GM21717 (cell line): ENCODE data around the gene AFAP1L2.

ENCODE experiments used
- ATAC-seq: cut with Tn5 transposase; IDR thresholded peaks from one replicate; pipeline ENCODE4 v1.9.1; 2021; ENCODE audit warnings: mild to moderate bottlenecking, moderate library complexity; ENCODE audit not compliant: unreplicated experiment

AFAP1L2 gene

DNA sequence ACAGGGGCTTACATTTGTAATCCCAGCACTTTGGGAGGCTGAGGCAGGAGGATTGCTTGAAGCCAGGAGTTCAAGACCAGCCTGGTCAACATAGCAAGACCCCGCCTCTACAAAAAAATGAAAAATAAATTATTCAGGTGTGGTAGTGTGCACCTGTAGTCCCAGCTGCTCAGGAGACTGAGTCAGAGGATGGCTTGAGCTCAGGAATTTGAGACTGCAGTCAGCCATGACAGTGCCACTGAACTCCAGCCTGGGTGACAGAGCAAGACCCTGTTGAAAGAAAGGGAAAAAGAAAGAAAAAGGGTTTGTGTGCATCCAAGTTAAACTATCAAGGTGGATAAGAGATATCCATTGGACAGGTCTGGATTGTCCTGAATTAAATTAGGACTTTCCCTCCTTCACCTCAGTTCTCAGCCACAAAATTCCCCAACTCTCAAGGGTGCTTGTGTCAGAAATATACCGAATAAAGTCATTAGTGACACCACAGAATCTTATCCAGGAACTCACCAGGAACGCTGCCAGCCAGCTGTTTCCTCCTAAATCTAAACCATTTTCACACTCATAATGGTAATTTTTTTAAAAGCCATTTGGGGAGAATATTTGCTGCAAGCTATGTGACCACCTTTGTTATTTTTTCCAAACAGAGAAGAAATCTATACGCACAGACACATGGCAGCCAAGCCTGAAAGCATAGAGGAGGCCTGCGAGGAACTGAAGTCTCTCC is 12.0 kb downstream of the AFAP1L2 start:
- ATAC-seq: no peak

DNA sequence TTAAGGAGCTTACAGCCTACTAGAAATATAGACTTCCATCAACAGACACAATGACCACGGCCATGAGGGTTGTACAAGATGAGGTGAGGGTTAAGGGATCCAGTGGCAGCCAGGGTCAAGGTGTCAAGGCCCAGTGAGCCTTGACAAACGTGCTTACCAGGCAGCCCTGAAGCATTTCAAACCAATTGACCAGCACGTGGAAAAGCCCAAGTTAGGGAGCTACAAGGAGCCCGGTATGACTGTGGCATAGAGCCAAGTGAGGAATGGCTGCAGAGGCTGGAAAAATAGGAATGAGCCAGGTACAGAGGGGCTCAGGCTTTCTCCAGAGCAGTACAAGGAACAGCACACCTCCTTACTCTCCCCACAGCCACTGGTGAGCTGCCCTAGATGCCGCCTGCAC is 12.7 kb downstream of the AFAP1L2 start:
- ATAC-seq: no peak

DNA sequence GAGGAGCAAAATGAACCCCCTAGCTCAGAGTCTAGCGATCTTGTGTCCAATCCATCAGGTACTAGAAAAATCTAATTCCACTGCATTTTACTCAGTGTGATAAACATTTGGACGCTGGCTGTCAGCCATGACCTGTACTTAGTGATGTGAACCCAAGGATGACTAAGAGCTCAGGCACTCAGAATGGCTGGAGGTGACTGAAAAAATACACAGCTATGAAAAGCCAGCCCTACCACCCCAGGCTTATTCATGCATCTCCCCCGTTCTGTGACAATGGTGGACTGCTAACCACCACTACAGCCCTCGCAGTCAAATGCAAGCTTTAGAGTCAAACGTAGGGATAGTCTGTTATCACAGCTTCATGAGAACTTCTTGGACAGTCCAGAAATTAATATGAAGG is 14.9 kb downstream of the AFAP1L2 start:
- ATAC-seq: no peak

DNA sequence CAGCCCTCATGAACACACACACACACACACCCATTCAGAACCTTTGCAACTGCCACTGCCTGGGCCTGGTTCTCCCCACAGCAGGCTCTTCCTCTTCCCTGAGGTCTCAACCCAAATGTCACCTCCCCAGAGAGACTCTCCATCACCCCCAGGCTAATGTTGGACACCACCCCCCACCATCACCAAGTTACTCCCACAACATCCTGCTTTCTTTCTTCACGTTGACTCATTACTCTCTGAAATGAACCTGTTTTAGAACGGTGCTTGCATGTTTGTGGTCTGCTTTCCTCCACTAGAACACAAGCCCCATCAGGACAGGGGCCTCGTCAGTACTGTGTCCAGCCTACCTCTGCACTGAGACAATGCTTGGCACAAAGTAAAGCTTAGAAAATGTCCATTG is 16.0 kb downstream of the AFAP1L2 start:
- peak; percentile 85 for ATAC-seq

DNA sequence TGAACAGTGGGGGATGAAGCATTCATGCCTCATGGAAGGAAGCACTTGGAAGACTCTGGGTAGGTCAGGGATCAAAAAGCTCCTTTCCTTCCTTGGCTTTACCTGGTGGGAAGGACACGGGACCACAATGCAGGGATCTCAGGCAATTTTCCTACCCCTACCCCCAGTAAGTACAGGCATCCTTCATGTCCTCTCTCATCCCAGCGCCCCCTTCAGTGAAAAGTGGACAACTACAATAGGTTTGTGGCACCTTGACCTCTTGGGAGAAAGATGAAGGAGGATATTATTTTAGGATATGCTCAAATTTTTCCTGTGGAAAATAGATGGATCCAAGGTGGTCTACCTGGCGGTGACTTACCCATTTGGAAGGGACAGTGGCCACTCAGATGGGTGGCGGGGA is 16.5 kb downstream of the AFAP1L2 start:
- ATAC-seq: no peak

DNA sequence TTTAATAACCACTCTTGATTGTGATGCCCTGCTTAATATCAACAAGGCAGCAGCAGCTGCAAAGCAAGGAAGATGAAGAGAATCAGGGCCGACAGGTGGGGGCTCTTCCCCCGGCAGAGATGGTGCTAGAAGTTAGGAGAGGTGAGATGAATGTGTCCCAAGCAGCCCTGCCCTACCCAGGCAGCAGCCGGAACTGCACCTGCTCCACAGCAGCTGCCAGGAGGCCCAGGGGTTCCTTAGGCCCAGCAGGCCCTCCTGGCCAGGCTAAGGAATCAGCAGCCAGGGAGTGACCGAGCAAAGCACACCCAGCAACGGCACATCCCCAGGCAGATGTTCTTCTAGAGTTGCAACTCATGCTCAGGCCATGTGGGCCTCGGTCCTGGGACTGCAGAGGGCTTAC is 17.9 kb downstream of the AFAP1L2 start:
- ATAC-seq: no peak

DNA sequence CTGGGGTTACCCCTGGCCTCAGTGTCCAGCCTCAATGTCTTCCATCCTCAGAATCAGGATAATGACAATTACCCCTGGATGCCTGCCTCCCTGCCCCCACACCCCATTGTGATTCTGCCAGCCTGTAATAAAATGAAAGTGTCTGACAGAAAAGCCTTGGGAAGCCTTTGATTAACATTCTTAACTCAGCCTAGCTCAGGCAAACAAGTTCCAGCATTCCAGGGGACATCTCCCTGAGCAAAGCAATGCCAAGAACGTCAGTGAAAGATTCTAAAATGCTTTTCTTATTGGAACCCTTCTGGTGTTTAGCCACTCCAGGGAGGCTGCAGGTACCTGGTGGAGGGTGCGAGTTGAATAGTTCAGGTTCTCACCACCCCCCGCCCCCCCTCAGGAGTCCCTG is 18.7 kb downstream of the AFAP1L2 start:
- no peak for ATAC-seq

DNA sequence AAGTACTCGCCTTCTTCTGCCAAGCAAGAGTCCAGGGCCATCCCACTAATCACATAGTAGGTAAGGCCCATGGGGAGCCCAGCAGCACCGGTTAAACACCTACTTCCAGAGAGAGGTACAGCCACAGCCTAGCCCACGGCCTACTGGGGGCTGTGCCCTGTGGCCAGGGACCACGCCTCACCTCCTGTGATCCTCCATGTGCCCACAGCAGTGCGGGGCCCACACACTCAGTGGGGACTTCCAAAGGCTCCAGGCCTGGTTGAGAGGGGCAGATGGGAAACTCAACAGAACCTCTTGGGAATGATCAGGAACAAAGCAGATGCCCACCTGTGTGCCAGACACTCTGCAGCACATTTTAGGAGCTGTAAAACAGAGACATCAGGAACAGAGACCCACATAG is 19.7 kb downstream of the AFAP1L2 start:
- no peak for ATAC-seq

DNA sequence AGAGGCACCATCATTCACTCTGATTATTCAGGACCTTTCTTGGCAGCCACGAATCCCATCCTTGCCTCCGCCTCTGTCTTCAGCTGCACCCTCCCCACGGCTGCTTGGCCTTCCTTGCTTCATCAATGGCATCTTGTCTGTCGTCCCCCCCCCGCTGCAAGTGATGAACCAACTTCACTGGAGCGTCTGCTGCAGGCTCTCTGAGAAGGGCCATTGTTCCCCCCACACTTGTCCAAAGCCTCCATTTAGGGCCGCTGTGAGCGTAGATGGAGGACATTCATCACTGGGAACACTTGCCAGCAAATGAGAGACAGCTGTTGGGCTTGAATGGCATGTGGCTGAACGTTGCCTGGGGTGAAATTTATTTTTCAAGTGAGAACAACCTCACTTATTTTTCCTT is 20.1 kb downstream of the AFAP1L2 start:
- ATAC-seq: no peak

DNA sequence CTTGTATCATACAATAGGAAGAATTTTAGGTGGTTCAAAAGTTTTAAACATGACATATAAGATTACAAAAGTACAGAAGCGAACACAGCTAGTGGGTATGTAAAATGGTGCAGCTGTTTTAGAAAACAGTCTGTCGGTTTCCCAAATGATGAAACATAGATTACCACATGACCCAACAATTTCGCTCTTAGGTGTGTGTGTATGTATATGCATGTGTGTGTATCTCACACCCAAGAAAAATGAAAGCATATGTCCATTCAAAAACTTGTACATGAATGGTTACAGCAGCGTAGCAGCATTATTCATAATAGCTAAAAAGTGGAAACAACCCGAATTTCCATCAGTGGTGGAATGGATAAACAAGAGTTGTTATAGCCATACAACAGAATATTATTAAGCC is 23.5 kb downstream of the AFAP1L2 start:
- ATAC-seq: no peak

DNA sequence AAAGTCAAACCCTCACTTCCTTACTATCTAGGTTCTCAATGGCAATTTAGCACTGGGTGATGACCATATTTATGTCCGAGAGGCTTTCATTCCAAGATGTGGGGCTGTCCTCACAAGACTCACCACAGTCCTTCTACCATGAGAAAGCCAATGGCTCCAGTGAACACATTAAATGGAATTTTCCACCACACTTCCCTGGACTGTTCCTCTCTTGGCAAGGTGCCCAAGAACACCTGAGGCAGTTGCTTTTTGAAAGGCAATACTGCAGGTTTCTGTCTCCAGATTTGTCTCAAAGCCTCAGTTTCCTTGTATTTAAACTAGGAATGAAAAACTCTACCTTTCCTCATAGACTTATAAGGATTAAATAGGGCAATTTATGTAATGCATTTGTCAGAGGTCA is 24.2 kb downstream of the AFAP1L2 start:
- ATAC-seq: no peak

DNA sequence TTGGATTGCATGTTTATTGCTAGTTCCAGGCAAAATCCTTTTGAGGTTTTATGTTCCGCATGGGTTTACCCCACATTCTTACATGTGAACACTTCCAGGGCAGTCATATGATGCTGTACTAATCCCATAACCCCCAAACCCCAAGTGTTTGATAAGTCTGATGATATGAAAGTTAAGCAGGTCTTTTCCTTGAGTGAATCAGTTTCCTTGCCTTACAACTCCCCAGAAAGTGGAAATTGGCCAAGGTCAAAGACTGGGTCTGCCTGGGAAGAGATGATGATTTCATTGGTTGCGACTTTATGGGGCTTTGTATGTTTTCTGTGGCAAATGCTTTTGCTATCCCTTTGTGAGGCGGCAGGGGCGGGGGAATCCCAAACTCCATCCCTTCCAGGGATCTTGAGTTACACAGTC is 24.7 kb downstream of the AFAP1L2 start:
- no peak for ATAC-seq

DNA sequence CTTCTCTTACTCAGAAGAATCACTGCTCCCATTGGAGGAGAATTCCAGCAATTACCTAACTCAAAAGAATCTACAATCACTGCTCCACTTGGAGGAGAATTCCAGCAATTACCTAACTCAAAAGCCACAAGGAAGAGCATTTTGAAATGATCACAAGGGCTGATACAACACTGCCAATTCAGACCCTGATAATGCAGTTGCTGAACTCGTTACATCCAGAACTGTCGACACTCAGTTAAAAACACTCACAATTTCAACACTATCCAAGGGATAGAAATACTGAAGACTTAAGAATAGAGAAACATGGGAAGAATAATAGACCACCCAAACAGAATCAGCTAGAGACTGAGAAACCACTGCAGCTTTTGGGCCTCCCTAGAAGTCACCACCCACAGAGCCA is 27.8 kb downstream of the AFAP1L2 start:
- no peak for ATAC-seq

DNA sequence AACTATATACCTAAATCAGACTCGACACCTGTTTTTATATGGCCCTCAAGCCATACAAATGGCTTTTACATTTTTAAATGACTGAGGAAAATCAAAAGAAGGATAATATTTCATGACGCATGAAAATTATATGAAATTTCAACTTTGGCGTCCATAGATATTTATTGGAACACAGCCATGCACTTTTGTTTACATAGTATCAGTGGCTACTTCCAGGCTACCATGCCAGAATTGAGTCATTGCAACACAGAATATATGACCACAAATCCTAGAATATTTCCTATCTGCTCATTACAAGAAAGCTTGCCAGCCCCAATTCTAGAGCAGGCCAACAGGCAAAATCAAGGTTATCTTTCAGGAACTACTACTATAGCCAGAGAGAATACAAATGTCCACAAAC is 29.3 kb downstream of the AFAP1L2 start:
- no peak for ATAC-seq

DNA sequence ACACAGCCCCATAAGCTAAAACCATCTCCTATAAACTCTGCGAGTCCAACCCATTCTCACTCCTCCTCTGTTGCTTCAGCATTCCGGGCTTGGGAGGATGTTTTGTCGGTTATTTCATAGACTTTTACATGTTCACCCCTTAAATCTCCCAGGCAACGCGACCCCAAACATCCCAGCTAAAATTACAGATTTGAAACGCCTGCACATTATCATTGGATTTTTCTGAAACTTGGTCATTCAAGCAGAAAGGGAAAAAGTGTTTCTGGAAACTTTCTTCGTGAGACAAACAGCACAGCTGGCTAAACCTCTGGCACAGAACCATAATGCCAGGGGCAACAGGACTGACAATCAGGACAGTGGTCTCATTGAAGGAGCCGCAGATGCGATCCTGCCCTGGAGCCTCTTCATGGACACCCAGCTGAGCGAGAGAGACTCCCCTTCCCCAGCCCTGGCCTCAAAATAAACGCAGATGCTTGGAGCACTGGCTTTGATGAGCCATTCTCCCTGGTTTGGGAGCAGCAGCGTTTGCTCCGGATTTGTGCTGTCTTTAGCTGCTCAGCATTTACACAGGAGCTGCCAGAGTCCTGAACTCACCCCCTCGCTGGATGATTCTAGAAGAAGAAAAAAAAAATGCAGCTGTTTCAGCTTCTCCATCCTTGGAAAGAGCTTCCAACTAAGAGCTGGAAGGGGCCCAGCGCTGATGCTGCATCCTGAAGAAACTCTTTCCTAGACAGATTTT is 30.1 kb downstream of the AFAP1L2 start:
- ATAC-seq: no peak

DNA sequence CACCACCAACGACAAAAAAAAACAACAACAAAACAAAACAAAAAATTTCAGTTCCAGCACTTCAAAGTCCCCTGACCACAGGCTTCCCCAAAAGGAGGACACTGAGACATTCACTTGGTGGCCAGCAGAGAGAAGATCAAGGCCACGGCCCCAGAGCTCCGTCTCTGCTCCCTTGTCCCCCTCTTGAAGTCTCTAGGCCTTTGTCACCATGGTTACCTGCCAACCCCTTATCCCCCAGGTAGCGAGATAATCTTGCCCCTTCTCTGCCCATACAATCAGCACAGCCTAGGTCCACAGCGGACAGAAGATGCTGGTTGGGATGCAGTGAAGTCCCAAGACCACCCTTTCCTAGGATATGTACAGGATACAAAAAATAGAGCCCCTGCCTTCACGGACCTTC is 30.7 kb downstream of the AFAP1L2 start:
- ATAC-seq: no peak

DNA sequence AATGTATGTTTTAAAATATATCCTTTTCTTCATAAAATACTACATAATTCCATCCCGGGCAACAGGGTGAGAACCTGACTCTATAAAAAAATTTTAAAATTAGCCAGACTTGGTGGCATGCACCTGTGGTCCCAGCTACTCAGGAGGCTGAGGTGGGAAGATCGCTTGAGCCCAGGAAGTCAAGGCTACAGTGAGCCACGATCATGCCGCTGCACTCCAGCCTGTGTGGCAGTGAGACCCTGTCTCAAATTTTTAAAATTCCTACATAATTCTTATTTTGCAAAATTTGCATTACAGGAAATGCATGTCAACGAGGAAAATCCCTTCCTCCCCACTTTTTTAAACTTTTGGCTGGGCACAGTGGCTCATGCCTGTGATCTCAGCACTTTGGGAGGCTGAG is 31.3 kb downstream of the AFAP1L2 start:
- no peak for ATAC-seq

DNA sequence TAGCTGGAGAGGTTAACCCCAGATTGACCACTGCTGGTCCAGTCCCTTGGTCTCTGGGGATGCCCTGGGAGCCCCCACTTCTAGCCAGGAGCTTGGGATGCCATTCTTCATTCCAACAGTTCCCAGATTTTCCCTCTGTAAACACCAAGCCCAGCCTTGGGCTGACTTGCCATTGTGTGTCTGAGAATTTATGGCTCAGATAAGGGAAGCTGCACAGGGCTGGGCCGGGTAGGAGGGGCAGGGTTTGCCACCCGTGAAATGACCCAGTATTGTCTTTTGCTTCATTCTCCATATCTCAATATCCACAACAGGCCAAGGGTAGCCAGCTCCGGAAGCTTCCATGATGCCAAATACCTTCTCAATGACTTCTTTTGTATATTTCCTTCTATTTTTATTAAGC is 32.1 kb downstream of the AFAP1L2 start:
- ATAC-seq: no peak

DNA sequence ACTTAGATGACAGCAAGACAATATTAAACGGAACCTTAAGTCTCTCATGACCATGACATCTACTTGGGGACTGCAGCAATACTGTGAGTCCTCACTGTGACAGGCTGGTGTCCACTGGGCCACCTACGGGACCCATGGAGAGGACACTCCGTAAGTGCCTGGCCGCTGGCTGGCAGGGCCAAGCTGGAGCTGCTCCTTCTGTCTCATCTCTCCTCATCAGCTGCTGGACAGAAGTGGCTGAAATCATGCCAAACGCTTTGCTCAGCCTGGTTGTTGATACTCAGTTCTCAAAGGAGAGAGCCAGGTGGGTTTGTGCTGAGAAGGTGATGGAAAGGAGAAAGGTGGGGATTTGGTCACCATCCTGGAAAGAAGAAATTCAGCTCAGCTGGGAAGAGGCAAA is 33.3 kb downstream of the AFAP1L2 start:
- ATAC-seq: no peak

DNA sequence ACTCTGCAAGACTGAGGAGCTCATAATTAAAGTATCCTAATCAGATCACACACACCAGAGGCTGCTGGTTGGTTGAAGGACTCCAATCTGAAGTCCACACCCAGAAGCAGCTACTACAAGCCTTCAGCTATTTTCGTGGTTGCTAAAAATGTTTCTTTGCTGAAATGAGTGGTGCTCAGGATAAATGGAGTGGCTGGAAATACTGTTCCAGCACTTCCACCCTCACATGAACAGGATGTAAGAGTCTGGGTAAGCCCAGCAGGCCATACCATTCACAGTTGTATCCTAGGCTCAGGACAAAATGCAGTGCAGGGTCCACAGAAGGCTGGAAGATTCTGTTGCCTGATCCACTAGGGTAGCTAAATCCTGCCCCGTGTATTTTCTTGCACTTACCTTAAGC is 34.1 kb downstream of the AFAP1L2 start:
- no peak for ATAC-seq

DNA sequence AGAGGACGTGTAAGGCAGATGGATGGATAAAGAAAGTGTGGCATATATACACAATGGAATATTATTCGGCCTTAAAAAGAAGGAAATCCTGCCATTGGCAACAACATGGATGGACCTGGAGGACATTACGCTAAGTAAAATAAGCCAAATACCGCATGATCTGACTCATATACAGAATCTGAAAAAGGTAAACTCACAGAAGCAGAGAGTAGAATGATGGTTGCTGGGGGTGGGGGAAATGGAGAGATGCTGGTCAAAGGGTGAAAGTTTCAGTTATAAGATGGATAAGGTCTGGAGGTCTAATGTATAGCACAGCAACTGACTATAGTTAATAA is 36.3 kb downstream of the AFAP1L2 start:
- no peak for ATAC-seq

DNA sequence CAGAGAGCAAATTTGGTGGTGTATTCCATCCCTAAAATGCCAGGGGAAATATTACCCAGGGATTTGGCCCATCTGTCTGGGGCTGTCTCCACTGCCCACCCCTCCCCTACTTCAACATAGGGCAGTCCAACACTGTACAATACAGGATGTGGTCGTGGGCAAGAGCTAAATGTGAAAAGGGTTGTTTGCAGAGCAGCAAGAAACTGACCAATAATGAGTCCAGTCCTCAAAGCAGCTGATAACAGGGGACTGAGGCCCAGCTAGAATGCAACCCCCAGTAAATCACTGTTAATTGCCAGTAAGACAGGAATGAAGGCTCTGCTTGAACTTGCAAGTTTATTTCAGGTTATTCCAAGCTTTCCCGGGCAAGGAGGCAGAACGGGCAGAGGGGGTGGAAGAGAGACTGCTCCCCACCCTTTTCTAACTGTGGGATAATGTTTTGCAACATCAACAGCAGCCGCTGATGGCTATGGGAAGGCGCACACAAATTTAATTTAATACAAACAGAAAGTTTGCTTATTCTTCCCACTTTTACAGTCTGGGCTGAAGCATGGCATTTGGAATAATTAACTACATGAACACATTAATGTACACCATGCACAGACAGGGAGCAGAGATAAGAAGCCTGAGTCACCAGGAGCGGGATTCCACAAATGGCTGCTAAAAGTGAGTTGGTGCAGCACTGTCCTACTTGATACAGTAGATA is 36.8 kb downstream of the AFAP1L2 start:
- ATAC-seq: no peak
